ENCODE measurements around the gene PRDM16.

Gene PRDM16

DNA sequence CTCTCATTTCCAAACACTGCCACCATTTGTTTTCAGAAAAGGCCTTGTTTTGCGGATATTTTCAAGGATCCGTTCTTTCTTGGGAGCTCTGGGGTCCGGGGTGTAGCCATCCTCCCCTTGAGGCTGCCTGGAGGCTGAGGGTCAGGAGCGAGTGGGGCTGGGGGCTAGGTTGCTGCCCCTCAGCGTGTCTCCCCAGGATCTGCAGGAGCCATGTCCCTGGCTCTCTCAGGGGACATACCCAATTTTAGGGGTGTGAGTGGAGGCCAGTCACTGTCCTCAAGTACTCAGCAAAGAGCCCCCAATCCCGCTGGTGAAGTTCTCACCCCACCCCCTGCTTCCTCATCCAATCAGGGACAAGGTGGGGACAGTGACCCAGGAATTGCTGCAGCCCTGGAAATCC lies 15.0 kb upstream of the PRDM16 start:
- no peak for DNase-seq (ENCODE audit: low read depth in 2 of 2)

DNA sequence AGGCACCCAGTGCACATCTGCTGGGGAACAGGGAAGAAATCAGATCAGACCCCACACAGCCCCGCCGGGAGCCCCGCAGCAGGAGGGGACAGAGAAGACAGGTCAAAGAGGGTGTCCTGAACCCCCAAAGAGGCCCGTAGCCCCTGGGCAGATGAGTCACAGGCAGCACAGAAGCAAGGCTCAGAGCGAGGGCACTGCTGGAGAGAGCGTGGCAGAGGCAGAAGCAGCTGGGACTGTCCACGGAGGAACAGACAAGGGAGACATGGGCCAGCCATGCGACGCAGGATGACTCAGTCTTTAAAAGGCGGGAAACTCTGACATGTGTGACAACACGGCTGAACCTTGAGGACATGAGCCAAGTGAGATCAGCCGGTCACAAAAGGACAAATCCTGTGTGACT lies 14.5 kb upstream of the PRDM16 start:
- no peak for DNase-seq (ENCODE audit: low read depth in 2 of 2)

DNA sequence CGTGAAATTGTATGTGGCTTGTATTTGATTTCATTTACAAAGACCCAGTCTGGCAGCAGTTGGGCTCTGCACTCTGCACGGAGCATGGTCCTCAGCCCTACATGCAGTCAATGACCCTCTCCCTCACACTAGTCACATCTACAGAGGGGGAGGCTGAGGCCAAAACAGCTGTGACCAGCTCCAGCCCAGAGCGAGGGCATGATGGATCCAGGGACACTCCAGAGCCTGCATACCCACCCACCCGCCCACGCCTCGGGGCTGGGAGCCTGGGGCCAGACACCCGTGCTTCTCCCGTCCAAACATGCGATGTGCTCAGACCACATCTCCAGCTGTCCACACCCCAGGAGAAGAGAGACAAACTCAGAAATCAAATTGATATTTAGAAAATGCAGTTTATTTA lies 14.0 kb upstream of the PRDM16 start:
- DNase-seq (ENCODE audit: low read depth in 2 of 2): no peak

DNA sequence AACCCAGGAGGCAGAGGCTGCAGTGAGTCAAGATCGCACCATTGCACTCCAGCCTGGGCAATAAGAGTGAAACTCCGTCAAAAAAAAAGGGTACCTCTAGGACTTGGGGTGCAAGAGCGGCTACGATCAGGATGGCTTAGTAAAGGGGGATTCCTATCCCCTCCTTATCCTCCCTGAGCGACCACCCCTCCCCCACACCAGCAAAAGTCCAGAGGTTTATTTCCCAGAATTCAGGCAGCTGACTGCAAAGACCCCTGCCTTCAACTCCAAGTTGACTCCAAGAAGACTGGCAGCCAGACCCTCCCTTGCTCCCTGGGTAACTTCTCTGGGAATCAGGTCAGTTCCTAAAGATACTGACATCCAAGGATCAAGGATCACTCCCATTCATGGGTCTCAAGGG lies 12.4 kb upstream of the PRDM16 start:
- DNase-seq (ENCODE audit: low read depth in 2 of 2): no peak

DNA sequence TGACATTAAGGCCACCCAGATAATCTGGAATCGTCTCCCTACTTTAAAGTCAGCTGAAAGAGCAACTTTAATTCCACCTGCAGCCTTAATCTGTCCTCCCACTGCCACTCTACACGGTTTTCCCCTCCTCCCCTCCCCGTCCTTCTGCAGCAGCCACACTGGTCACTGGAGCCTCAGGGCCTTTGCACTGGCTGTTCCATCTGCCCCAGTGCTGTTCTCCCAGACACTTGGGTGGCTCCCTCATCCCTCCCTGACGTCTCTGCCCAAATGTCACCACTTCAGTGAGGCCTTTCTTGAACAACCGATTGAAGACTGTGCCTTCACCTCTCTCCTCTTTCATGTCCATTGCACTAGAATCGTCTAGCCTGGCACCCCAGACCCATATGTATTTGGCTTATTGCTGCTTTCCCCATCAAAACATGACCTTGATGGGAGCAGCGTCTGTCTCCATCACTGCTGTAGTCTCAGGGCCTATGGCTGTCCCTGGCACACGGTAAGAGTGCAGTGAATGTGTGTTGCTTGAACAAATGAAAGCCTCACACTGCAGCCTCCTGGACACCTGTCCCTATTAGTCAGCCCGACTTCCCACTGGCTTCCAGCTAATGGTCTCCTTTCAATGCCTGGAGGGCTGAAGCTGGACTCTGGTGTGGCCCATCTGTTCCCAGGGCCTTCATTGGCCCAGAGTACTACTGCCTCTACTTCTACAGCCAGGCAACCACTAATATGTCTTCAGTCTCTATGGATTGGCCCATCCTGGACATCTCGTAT lies 10.6 kb upstream of the PRDM16 start:
- no peak for DNase-seq (ENCODE audit: low read depth in 2 of 2)

DNA sequence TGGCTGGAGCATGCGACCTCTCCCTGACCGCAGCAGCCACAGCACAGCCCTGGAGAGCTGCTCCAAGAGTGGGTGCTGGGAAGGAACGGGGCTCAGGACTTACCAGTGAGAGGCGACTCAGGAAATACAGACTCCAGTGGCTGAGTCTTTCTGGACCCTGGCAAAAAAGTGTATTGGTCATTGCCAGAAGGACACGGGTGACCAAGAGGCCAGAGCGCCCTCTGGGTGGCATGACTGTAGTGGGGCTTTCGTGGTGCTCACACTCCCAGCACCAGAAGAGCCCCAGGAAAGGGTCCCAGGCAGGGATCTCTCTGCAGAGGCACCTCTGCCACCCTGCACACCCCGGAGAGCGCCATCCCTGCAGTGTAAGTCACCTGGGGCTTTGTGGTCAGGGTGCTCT lies 8.9 kb upstream of the PRDM16 start:
- no peak for DNase-seq (ENCODE audit: low read depth in 2 of 2)

DNA sequence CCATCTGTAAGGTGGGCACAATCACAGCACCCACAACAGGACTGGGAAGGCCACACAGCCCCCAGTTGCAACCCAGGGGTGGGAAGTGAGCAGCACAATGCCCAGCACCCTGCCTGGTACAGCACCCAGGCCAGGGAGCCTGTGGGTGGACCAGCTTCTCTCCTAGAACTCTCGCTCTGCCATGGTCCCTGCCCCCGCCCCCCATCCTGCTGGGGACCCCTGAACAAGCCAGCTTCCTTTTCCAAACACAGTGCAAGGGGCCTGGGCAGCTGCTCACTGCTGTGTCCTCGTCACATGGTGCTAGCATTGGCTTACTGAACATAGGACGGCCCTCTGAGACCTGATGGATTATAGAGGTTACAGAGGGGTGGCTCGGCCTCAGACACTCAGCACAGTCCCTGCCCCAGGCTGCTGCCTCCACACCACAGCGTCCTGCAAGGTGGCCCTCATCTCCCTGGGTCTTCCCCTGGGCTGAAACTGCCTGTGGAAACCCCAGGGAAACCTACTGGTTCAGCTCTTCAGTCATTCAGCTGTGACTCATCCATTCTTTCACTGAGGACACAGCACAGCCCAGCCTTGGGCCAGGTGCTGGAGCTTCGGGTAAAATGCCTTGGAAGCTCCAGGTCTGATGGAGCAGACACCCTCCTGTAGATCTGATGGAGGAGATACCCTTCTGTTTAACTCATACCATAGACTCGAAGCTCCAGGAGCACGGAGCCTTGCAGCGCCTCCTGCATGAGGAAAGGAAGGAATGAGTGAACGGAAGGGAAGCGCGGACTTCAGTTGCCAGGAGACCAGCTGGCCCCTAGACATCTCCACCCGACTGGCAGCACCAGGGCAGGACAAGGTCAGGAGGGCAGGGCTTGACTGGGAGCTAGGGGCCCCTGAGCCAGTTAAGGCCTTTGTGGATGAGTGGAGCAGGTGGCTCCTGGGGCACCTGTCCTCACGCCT lies 8.1 kb upstream of the PRDM16 start:
- DNase-seq (ENCODE audit: low read depth in 2 of 2): no peak

DNA sequence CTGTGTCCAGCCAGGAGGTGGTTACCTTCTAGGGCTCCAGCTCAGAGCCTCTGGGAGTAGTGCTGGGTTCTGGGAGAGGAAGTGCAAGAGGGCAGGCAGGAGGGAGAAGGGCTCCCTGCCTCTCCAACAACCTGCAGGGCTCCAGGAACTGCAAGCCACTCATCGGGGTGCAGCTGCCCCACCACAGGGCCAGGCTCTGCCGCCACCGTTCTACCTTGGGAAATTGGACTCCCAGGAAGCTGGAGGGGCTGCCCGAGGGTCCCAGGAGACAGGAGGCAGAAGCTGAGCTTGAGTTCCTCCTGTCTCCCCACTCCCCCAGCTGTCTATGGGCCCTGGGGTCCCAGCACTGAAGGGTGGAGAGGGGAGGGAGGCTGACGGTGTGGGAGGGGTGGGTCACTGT lies 7.4 kb upstream of the PRDM16 start:
- no peak for DNase-seq (ENCODE audit: low read depth in 2 of 2)

DNA sequence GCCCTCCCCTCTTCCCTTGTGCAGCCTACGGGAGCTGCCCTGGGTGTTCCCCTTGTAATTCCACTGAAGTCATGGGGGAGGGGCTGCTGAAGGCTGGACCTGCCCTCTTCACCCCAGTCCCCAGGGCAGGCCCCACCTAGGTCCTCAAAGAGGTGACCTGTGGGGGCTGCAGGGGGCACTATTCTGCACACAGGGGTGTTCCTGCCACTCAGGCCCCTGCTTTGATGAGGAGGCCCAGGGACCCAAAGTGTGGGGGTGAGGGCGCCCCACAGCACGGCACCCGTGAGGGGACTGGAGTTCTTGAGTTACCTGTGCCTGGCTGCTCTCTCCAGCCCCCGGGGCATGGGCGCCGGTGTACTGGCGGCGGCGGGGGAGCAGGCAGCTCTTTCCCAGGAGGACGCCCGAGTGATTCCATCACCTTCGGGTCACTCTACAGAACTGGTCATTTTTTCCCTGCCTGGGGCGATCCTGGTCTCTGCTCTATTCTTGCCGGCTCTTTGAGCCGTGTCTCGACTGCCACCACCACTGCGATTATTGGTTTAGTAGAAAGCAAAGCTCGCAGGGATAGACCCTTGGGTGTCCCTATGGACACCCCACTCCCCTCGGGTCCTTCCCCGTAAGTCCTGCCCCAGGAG lies 6.9 kb upstream of the PRDM16 start:
- DNase-seq (ENCODE audit: low read depth in 2 of 2): no peak

DNA sequence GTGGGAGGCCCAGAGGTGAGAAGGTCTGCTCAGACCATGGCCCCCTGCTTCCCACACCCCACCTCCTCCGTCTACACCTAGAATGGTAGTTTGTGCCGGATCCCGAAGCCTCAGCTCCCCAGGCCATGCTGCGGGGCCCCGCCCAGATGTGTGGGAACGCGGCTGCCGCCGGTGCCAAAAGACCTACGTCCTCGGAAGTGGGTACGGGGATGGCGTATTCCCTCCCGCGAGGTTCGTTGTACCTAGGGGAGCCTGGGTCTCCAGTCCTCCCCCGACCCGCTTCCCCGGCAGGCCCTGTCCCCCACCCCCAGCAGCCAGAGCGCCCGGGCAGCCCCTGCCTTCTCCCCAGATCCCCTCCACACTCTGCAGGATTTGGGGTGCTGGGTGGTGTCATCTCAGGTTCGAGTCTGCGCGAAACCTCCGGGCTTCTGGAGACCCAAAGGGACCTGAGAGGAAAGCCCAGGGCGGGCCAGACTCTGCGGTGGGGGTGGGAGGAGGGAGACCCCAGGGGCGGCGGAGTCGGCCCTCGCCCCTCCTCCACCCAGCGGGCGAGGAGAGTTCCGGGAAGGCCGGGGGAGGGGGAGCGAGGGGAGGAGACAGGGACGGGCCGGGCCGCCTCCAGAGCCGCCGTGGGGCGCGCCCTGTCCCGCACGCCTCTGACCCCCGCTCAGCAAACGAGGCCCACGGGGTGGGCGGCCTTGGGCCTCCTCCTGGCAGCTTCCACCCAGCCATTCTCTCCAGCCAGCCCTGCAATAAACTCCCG lies 6.2 kb upstream of the PRDM16 start:
- DNase-seq (ENCODE audit: low read depth in 2 of 2): no peak

DNA sequence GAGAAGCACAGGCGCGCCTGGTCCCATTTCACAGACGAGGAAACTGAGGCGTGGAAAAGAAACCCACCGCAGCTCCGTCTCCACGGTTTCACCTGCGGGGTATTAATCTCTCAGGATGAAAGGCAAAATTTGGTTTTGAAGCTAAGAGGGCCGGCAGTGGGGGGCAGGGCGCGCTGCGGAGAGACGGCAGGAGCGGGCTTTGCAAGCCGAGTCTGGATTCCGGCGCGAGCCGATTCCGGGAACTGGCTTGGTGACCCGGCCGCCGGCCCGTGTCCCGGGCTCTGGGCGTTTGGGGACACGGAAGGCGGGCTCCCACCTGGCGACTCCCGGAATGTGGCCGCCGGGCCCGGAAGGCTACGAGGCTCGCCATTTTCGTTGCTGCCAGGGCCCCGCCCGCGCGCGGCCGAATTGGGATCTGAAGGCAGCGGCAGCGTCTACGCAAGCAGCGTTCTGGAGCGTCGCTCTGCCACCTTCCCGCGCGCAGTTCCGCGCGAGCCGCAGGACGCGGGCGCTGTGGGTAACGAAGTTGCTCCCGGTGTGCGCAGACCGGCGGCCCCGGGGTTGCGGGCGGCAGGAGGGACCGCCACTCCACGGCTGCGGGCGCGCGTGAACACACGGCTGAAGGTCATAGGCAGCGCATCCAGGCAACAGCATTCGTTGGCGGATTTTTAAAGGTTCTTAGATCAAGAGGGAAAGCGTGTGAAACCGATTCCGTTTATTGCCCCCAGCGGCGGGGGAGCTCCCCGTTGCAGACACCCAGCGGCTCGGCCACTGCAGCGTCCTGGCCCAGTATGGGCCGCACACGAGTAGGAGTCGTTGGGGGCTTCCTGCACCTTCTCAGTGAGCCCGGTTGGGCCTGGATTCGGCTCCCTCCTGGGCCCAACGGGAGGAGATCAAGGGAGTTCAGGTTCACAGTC lies 5.4 kb upstream of the PRDM16 start:
- no peak for DNase-seq (ENCODE audit: low read depth in 2 of 2)

DNA sequence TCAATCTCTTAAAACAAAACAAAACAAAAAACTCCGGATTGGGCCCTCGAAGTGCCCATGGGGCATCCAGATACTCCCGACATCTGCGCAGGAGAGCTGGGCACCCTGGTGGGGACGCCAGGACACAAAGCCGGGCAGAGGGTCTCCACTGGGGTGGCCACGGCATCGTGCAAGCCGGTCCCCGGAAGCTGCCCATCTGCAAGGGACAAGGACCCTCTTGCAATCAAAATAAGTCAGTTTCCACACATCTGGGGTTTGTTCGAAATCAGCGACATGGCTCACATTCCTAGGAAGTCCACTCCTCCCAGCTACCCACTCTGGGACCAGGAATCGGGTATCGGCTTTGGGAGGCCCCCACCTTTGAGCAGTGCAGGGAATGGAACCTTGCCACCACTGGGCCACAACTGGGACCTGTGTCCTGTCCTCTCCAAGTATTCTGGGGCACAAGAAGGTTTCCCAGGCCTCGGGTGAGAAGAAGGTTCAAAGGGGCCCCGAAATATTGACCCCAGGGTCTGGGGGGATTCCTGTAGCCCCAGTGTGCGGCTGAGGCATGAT lies 4.6 kb upstream of the PRDM16 start:
- DNase-seq (ENCODE audit: low read depth in 2 of 2): no peak

DNA sequence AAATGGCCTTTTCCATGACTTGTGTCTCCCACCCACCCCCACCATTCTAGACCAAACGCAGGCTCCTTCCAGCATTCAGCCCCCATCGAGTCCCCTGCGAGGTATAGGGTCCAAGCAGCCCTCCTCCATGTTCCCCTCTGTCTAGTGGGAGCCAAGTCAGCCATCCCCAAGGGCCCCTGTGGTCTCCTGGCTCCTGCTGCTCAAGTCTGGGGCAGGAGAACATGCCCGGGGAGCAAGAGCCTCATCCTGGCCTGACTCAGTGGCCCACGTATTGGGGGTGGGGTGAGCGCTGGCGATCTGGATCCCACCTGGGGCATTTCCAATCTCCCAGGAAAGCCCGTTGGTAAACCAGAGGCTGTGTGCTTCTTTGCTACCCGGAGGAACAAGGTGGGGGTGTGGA lies 4.1 kb upstream of the PRDM16 start:
- no peak for DNase-seq (ENCODE audit: low read depth in 2 of 2)

DNA sequence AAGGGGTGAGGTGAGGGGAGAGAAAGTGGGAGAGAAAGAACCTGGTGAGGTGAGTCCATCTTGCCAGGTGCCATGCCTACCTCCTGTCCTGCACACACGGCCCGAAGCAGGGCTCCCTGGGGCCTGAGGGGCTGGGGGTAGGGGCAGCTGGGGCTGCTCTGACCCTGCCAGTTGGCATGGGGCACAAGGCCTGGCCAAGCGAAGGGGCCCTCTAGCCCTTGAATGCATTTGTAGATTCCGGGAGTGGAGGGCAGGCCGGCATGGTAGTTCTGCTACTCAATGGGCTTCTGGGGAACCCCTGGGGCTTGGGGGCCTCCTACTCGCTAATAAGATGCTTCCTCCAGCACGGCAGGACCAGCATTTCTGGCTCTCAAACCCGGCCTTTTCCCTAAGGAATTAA lies 3.6 kb upstream of the PRDM16 start:
- no peak for DNase-seq (ENCODE audit: low read depth in 2 of 2)

DNA sequence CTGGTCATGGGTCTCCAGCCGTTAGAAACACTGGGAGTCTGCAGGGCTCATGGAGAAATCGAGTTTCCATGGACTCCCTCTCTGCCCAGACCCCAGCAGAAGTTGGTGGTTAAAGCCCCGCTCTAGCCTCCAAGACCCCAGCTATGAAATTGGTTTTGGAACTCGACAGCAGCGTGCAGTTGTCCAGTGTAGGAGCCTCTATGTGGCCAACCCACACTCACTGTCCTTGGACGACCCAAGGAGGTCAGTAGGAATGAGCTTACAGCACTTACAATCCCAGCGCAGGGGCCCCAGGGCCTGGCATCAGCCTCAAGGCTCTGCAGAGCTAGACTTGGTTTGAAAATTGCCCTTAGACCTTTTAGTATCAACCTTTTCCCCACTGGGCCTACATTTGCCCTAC lies 3.2 kb upstream of the PRDM16 start:
- DNase-seq (ENCODE audit: low read depth in 2 of 2): no peak

DNA sequence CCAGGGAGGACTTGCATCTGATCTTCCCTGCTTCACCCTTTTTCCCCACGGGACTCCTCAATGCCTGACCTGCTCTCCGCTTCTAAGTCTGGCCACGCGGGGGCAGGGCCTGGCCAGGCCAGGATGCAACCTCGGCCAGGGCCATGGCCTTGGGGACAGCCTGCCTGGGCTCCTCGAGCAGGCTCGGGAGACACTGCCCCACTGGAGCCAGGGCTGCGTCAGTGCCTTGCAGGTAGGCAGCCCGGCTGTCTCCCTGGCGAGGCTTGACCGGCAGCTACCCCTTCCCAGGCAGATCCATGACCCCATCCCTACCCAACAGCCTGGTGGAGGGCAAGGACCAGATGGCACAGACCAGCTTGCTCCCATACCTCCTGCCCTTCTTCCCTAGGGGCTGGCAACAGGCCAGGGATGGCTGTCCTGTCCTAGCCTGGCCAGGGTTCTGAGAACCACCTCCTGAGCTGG lies 2.7 kb upstream of the PRDM16 start:
- DNase-seq (ENCODE audit: low read depth in 2 of 2): no peak

DNA sequence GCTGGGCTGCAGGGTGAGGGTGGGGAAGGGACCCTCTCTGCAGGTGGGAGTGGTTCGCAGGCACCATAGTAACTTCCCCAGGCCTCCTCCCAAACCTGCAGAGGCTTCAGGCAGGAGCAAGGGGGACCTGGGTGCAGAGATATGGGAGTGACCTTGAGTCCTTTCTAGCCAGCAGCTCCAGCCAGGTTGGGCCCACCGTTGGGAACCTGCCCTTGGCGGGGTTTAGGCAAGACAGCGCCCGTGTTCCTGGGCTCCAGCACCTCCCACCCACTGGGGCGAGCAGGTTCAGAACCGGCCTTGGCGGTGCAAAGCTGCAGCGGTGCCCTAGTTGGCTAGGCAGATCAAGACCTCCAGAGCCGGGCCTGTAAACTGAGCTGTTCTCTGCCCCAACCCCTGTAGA lies 2.2 kb upstream of the PRDM16 start:
- no peak for DNase-seq (ENCODE audit: low read depth in 2 of 2)

DNA sequence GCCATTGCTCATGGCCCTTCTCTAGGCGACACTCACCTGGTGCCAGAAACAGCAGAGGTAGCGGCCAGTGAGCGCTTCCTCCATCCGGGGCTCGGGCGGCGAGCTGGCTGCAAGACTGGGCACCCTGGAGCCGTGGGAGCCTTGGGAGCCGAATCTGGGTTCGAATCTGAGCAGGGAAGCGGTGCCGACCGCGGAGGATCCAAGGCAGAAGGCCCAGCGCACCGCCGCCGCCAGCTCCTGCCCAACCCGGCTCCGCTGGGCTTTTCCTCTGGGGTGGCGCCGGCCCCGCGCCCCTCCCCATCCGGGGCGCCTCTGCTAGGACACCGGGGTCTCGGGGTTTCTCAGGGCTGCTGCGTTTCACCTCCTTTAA lies 1.7 kb upstream of the PRDM16 start:
- DNase-seq (ENCODE audit: low read depth in 2 of 2): no peak

DNA sequence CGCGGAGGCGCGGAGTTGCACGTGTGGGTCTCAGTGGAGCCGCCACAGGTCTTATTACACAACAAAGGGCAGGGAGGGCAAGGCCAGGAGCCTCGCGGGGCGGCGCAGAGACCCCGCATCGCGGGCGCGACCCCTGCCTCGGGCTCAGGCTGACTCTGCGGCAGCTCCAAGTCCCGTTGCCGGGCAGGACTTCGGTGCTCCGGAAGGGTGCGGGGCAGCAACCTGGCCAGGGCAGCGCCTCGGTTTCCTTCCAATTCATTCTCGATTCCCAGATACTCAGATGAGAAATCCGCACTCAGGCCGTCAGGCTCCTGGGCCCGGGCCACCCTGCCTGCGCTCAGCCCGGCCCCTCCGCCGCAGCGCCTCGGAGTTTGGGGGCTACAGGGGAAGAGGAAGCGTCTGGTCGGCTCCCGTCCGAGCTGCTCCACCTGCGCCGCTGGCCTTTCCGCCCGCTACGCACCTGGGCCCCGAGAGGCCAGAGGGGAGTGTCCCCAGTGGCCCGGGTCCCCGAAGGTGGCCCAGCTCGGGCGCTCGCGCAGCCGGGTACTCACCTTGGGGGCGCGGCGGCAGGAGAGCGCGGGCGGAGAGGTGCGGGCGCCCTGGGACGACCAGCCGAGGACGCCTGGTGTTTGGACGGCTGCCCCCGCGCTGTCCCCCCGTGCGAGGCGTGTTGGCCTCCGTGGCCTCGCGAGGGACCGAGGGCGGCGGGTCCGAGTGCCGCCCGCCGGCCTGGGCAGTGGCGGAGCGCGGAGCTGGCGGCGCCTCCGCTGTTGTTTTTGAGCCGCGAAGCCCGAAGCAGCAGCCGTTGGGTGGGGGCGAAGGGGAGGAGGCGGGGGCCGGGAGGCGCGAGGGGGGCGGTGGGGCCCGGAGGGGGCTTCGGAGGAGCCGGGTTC lies 1.1 kb upstream of the PRDM16 start:
- no peak for DNase-seq (ENCODE audit: low read depth in 2 of 2)

Measured in stimulated activated CD8-positive, alpha-beta memory T cell treated with anti-CD3 and anti-CD28 coated beads, Interleukin-15, amount 100 ng/mL, for 4 hours (primary cell).